GM12878 (cell line): Measurements from ENCODE around the gene RTP5. TPM values are rescaled to one million over a fixed set of nuclear protein-coding genes. Genes with fewer than 3 reads are reported as not detected.

ENCODE experiments used
- BACH1 ChIP-seq: fragments of 450-650 bp; IDR thresholded peaks from 2 replicates; pipeline ENCODE4 v1.6.1; 2017; ENCODE audit warnings: mild to moderate bottlenecking, borderline replicate concordance
- BMI1 ChIP-seq: fragments of 450-650 bp; IDR thresholded peaks from 2 replicates; pipeline ENCODE4 v1.6.1; 2016; ENCODE audit warnings: mild to moderate bottlenecking, moderate library complexity, borderline replicate concordance
- CBFB ChIP-seq: IDR thresholded peaks from 2 replicates; pipeline ENCODE4 v1.6.1; 2016; ENCODE audit warnings: antibody characterized with exemption, low read depth
- CREB1 ChIP-seq: IDR thresholded peaks from 2 replicates; pipeline ENCODE4 v1.6.1; 2012; ENCODE audit warnings: low read depth, mild to moderate bottlenecking, inconsistent platforms
- EGR1 ChIP-seq, 2 experiments: IDR thresholded peaks; 1 replicate in 1 of 2; 2 replicates in 1 of 2; pipeline ENCODE4 v1.6.1; 2011 to 2012; ENCODE audit warnings: low read depth in 2 of 2, low read length in 2 of 2, borderline replicate concordance in 1 of 2, mild to moderate bottlenecking in 1 of 2, moderate library complexity in 1 of 2
- HCFC1 ChIP-seq: fragments of 150-350 bp; IDR thresholded peaks from 2 replicates; pipeline ENCODE4 v1.6.1; 2014; ENCODE audit warnings: low read length
- HDAC6 ChIP-seq: fragments of 200-600 bp; sonication (generic); IDR thresholded peaks from one replicate; pipeline ENCODE4 v1.8.0; 2017; ENCODE audit warnings: antibody characterized with exemption; ENCODE audit not compliant: unreplicated experiment
- MLLT1 ChIP-seq: fragments of 450-650 bp; IDR thresholded peaks from 2 replicates; pipeline ENCODE4 v1.6.1; 2016; ENCODE audit warnings: mild to moderate bottlenecking
- MYB ChIP-seq: fragments of 150-350 bp; IDR thresholded peaks from 2 replicates; pipeline ENCODE4 v1.6.1; 2014; ENCODE audit warnings: mild to moderate bottlenecking, low read depth, low read length, borderline replicate concordance
- MYC ChIP-seq: IDR thresholded peaks from 2 replicates; pipeline ENCODE4 v1.6.1; 2011; ENCODE audit warnings: mild to moderate bottlenecking, low read length, moderate library complexity, inconsistent platforms; ENCODE audit not compliant: insufficient read depth, insufficient replicate concordance, insufficient read length, severe bottlenecking
- PBX3 ChIP-seq: IDR thresholded peaks from 2 replicates; pipeline ENCODE4 v1.6.1; 2011; ENCODE audit warnings: mild to moderate bottlenecking, low read depth, low read length, moderate library complexity; ENCODE audit not compliant: insufficient replicate concordance
- PKNOX1 ChIP-seq: fragments of 450-650 bp; IDR thresholded peaks from 2 replicates; pipeline ENCODE4 v1.6.1; 2016; ENCODE audit warnings: mild to moderate bottlenecking
- POLR2AphosphoS5 ChIP-seq: IDR thresholded peaks from 2 replicates; pipeline ENCODE4 v1.6.1; 2011; ENCODE audit warnings: mild to moderate bottlenecking, low read length, inconsistent platforms
- RAD21 ChIP-seq: IDR thresholded peaks from 2 replicates; pipeline ENCODE4 v1.6.1; 2011; ENCODE audit warnings: mild to moderate bottlenecking, low read depth, low read length, moderate library complexity; ENCODE audit not compliant: insufficient read depth
- RB1 ChIP-seq: fragments of 450-650 bp; formaldehyde crosslinking; IDR thresholded peaks from 2 replicates; pipeline ENCODE4 v1.6.1; 2017; ENCODE audit warnings: mild to moderate bottlenecking, borderline replicate concordance
- RCOR1 ChIP-seq: conservative IDR thresholded peaks from 2 replicates; pipeline ENCODE4 v1.6.1; 2012; ENCODE audit warnings: low read depth, low read length, improper control_type of control experiment
- SMAD1 ChIP-seq: fragments of 450-650 bp; IDR thresholded peaks from 2 replicates; pipeline ENCODE4 v1.6.1; 2018; ENCODE audit warnings: mild to moderate bottlenecking, low read depth; ENCODE audit not compliant: partially characterized antibody
- STAT3 ChIP-seq: IDR thresholded peaks from 2 replicates; pipeline ENCODE4 v1.6.1; 2011; ENCODE audit warnings: low read depth, low read length, improper control_type of control experiment
- TAF1 ChIP-seq: IDR thresholded peaks from 2 replicates; pipeline ENCODE4 v1.6.1; 2011; ENCODE audit warnings: mild to moderate bottlenecking, low read depth, low read length, borderline replicate concordance
- ZNF622 ChIP-seq: fragments of 450-650 bp; IDR thresholded peaks from 2 replicates; pipeline ENCODE4 v1.6.1; 2017; ENCODE audit warnings: mild to moderate bottlenecking, inconsistent platforms
- polyA plus RNA-seq, 11 experiments: library from polyadenylated mRNA; depleted of rRNA in 4 of 11; unstranded in 6 of 11; stranded (reverse) in 5 of 11; fragments of >200 nt; fragmentation: Nextera tagmentation in 4 of 11; fragmentation: Illumina TruSeq in 1 of 11; extraction: Ambion mirVana in 4 of 11; extraction: Trizol in 1 of 11; gene quantifications; 1 replicate in 1 of 11; 2 replicates in 10 of 11; pipeline versions ENCODE4 v1.2.1 to v1.2.3, GENCODE V29; 2011 to 2016; ENCODE audit warnings: inconsistent platforms in 2 of 11, missing spikeins in 2 of 11, low read depth in 1 of 11
- total RNA-seq, 4 experiments: library from RNA; depleted of rRNA in 3 of 4; stranded (reverse); fragments of >200 nt in 3 of 4; fragmentation: Illumina TruSeq in 1 of 4; extraction: Trizol in 1 of 4; gene quantifications; 2 replicates each; pipeline versions ENCODE4 v1.2.1 to v1.2.3, GENCODE V29; 2013 to 2021
- TF ChIP-seq, protein P1 (sequence below): fragments of 450-650 bp; IDR thresholded peaks from 2 replicates; pipeline ENCODE4 v1.6.1; 2017; ENCODE audit warnings: mild to moderate bottlenecking, low read depth, inconsistent platforms; ENCODE audit not compliant: poor library complexity, severe bottlenecking
- TF ChIP-seq, protein P2 (sequence below): fragments of 450-650 bp; conservative IDR thresholded peaks from 2 replicates; pipeline ENCODE4 v1.6.1; 2017; ENCODE audit warnings: mild to moderate bottlenecking, moderate library complexity

Gene RTP5
- total and polyA plus RNA-seq, 10 of the 15 experiments (the other 5 are each of a cell fraction or from before 2014, with no cell fraction given) = 0.05 TPM; not detected in 9

- no peak for TF ChIP-seq MYB
- TF ChIP-seq TAF1 = peak; percentile 57; the same call in 1 of the 2 replicates
- peak; percentile 83; the same call in 1 of the 2 replicates for TF ChIP-seq POLR2AphosphoS5
- no peak for TF ChIP-seq MYC
- peak; percentile 88 for TF ChIP-seq PBX3
- TF ChIP-seq HDAC6 = no peak
- no peak for TF ChIP-seq BMI1
- TF ChIP-seq, protein P1, sequence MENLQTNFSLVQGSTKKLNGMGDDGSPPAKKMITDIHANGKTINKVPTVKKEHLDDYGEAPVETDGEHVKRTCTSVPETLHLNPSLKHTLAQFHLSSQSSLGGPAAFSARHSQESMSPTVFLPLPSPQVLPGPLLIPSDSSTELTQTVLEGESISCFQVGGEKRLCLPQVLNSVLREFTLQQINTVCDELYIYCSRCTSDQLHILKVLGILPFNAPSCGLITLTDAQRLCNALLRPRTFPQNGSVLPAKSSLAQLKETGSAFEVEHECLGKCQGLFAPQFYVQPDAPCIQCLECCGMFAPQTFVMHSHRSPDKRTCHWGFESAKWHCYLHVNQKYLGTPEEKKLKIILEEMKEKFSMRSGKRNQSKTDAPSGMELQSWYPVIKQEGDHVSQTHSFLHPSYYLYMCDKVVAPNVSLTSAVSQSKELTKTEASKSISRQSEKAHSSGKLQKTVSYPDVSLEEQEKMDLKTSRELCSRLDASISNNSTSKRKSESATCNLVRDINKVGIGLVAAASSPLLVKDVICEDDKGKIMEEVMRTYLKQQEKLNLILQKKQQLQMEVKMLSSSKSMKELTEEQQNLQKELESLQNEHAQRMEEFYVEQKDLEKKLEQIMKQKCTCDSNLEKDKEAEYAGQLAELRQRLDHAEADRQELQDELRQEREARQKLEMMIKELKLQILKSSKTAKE = no peak
- TF ChIP-seq PKNOX1 = peak; percentile 94
- TF ChIP-seq CREB1 = no peak
- TF ChIP-seq SMAD1 = peak; percentile 11
- TF ChIP-seq RAD21 = no peak
- no peak for TF ChIP-seq CBFB
- TF ChIP-seq RCOR1 = no peak
- peak; percentile 12 to 93 for TF ChIP-seq EGR1 (IDR thresholded peaks at IDR 0.05; ENCODE audit: borderline replicate concordance in 1 of 2, low read depth in 2 of 2, low read length in 2 of 2)
- no peak for TF ChIP-seq MLLT1
- no peak for TF ChIP-seq BACH1
- TF ChIP-seq STAT3 = no peak
- TF ChIP-seq ZNF622 = no peak
- no peak; the same call in 1 of the 2 replicates for TF ChIP-seq HCFC1
- TF ChIP-seq RB1 = no peak
- TF ChIP-seq, protein P2, sequence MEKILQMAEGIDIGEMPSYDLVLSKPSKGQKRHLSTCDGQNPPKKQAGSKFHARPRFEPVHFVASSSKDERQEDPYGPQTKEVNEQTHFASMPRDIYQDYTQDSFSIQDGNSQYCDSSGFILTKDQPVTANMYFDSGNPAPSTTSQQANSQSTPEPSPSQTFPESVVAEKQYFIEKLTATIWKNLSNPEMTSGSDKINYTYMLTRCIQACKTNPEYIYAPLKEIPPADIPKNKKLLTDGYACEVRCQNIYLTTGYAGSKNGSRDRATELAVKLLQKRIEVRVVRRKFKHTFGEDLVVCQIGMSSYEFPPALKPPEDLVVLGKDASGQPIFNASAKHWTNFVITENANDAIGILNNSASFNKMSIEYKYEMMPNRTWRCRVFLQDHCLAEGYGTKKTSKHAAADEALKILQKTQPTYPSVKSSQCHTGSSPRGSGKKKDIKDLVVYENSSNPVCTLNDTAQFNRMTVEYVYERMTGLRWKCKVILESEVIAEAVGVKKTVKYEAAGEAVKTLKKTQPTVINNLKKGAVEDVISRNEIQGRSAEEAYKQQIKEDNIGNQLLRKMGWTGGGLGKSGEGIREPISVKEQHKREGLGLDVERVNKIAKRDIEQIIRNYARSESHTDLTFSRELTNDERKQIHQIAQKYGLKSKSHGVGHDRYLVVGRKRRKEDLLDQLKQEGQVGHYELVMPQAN = peak; percentile 17; the same call in 1 of the 2 replicates
Measured at GRCh38 chr2:241858206-241859016, 11.1 kb upstream of the RTP5 start, which contains the start of gene PDCD1 (continued).
